WTC11 (cell line): ENCODE measurements around the gene HIBADH. TPM values are rescaled to one million over a fixed set of nuclear protein-coding genes. Genes with fewer than 3 reads are reported as not detected.

ENCODE experiments used
- ATAC-seq: fragments of 200-7000 bp; cut with Tn5 transposase; 2 replicates; pipeline ENCODE4 v1.10.0; 2021; ENCODE audit warnings: mild to moderate bottlenecking, moderate library complexity
- CTCF ChIA-PET: fragments of 300-600 bp; sonication (Branson Sonifier 250); formaldehyde crosslinking; loops from one replicate; lab custom pipeline; 2021; ENCODE audit warnings: antibody characterized with exemption; lab: Charles Lee
- POLR2A ChIA-PET: fragments of 350-600 bp; sonication (Branson Sonifier 250); formaldehyde crosslinking; loops from one replicate; lab custom pipeline; 2021; ENCODE audit warnings: antibody characterized with exemption; lab: Charles Lee
- DNase-seq: peaks from one replicate; pipeline ENCODE4 v3.0.0; 2021; ENCODE audit warnings: low spot score
- H3K27ac Mint-ChIP-seq: 2 replicates; pipeline ENCODE4 v1.8.0; 2021; ENCODE audit warnings: mixed read lengths
- H3K27me3 Mint-ChIP-seq: 2 replicates; pipeline ENCODE4 v1.8.0; 2021; ENCODE audit warnings: low read depth, mild to moderate bottlenecking, moderate library complexity, mixed read lengths
- H3K36me3 Mint-ChIP-seq: 2 replicates; pipeline ENCODE4 v1.8.0; 2021; ENCODE audit warnings: mixed read lengths
- H3K4me1 Mint-ChIP-seq: 2 replicates; pipeline ENCODE4 v1.8.0; 2022; ENCODE audit warnings: mixed read lengths
- H3K4me3 Mint-ChIP-seq: 2 replicates; pipeline ENCODE4 v1.8.0; 2021; ENCODE audit warnings: mild to moderate bottlenecking, moderate library complexity, mixed read lengths
- H3K9me3 Mint-ChIP-seq: 2 replicates; pipeline ENCODE4 v1.8.0; 2021; ENCODE audit warnings: mixed read lengths
- ELF4 ChIP-seq: sonication (generic); formaldehyde crosslinking; IDR thresholded peaks from 2 replicates; pipeline ENCODE4 v1.8.1; 2022; ENCODE audit warnings: low read depth, mild to moderate bottlenecking, moderate library complexity, missing genetic modification reagents
- ESRRA ChIP-seq: sonication (generic); formaldehyde crosslinking; IDR thresholded peaks from 2 replicates; pipeline ENCODE4 v1.8.1; 2022; ENCODE audit warnings: mild to moderate bottlenecking, missing genetic modification reagents, borderline replicate concordance
- FOXP1 ChIP-seq: sonication (generic); formaldehyde crosslinking; IDR thresholded peaks from 2 replicates; pipeline ENCODE4 v1.8.0; 2022; ENCODE audit warnings: missing genetic modification reagents, mild to moderate bottlenecking, moderate library complexity, borderline replicate concordance
- GTF2I ChIP-seq: fragments of 250-450 bp; sonication (Bioruptor Pico); conservative IDR thresholded peaks from 2 replicates; pipeline ENCODE4 v1.4.0; 2021; ENCODE audit warnings: mild to moderate bottlenecking
- IRF2 ChIP-seq: sonication (generic); formaldehyde crosslinking; IDR thresholded peaks from 2 replicates; pipeline ENCODE4 v1.8.0; 2022; ENCODE audit warnings: low read depth, missing genetic modification reagents, borderline replicate concordance
- JAZF1 ChIP-seq: fragments of 250-450 bp; sonication (Bioruptor Pico); IDR thresholded peaks from 2 replicates; pipeline ENCODE4 v1.9.0; 2021; ENCODE audit warnings: moderate library complexity, mild to moderate bottlenecking, inconsistent platforms
- KAT7 ChIP-seq: sonication (generic); formaldehyde crosslinking; IDR thresholded peaks from 2 replicates; pipeline ENCODE4 v1.8.1; 2023; ENCODE audit warnings: missing genetic modification reagents, mild to moderate bottlenecking, borderline replicate concordance
- MXD4 ChIP-seq: fragments of 250-450 bp; sonication (Bioruptor Pico); IDR thresholded peaks from 2 replicates; pipeline ENCODE4 v1.8.0; 2021; ENCODE audit warnings: mild to moderate bottlenecking, moderate library complexity, borderline replicate concordance
- NFE2L1 ChIP-seq: sonication (generic); formaldehyde crosslinking; IDR thresholded peaks from 2 replicates; pipeline ENCODE4 v1.8.1; 2023; ENCODE audit warnings: missing genetic modification reagents
- NR1H2 ChIP-seq: sonication (generic); formaldehyde crosslinking; IDR thresholded peaks from 2 replicates; pipeline ENCODE4 v1.9.0; 2021; ENCODE audit warnings: mild to moderate bottlenecking, moderate library complexity, missing genetic modification reagents
- NR3C1 ChIP-seq: sonication (generic); formaldehyde crosslinking; conservative IDR thresholded peaks from 2 replicates; pipeline ENCODE4 v1.8.1; 2023; ENCODE audit warnings: low read depth, mild to moderate bottlenecking, missing genetic modification reagents
- RELA ChIP-seq: sonication (generic); formaldehyde crosslinking; IDR thresholded peaks from 2 replicates; pipeline ENCODE4 v1.8.1; 2022; ENCODE audit warnings: missing genetic modification reagents, mild to moderate bottlenecking, borderline replicate concordance
- SMAD4 ChIP-seq: sonication (generic); formaldehyde crosslinking; IDR thresholded peaks from 2 replicates; pipeline ENCODE4 v1.8.0; 2022; ENCODE audit warnings: mild to moderate bottlenecking, missing genetic modification reagents
- SOX15 ChIP-seq: fragments of 250-450 bp; sonication (Bioruptor Pico); IDR thresholded peaks from 2 replicates; pipeline ENCODE4 v1.9.0; 2021; ENCODE audit warnings: mild to moderate bottlenecking
- SP1 ChIP-seq: sonication (generic); formaldehyde crosslinking; conservative IDR thresholded peaks from 2 replicates; pipeline ENCODE4 v1.8.1; 2022; ENCODE audit warnings: missing genetic modification reagents
- TCF7 ChIP-seq: sonication (generic); formaldehyde crosslinking; IDR thresholded peaks from 2 replicates; pipeline ENCODE4 v1.8.0; 2022; ENCODE audit warnings: mild to moderate bottlenecking, low read depth, missing genetic modification reagents, moderate library complexity
- TEAD4 ChIP-seq: sonication (generic); formaldehyde crosslinking; IDR thresholded peaks from 2 replicates; pipeline ENCODE4 v1.8.0; 2022; ENCODE audit warnings: mild to moderate bottlenecking, missing genetic modification reagents
- TP53 ChIP-seq: sonication (generic); formaldehyde crosslinking; IDR thresholded peaks from 2 replicates; pipeline ENCODE4 v1.8.1; 2023; ENCODE audit warnings: mild to moderate bottlenecking, missing genetic modification reagents
- ZNF138 ChIP-seq: sonication (generic); formaldehyde crosslinking; conservative IDR thresholded peaks from 2 replicates; pipeline ENCODE4 v1.8.1; 2022; ENCODE audit warnings: mild to moderate bottlenecking, moderate library complexity, missing genetic modification reagents
- ZNF219 ChIP-seq: sonication (generic); formaldehyde crosslinking; IDR thresholded peaks from 2 replicates; pipeline ENCODE4 v1.8.0; 2023; ENCODE audit warnings: missing genetic modification reagents, mild to moderate bottlenecking, borderline replicate concordance
- ZNF317 ChIP-seq: sonication (generic); formaldehyde crosslinking; IDR thresholded peaks from 2 replicates; pipeline ENCODE4 v1.8.1; 2023; ENCODE audit warnings: low read depth, mild to moderate bottlenecking, moderate library complexity, missing genetic modification reagents, borderline replicate concordance
- total RNA-seq: library from RNA; stranded (reverse); gene quantifications from 3 replicates; pipeline ENCODE4 v1.2.3, GENCODE V29; 2021
- TF ChIP-seq, protein P1 (sequence below): fragments of 250-450 bp; sonication (Bioruptor Pico); IDR thresholded peaks from 2 replicates; pipeline ENCODE4 v2.1.2; 2022; ENCODE audit warnings: mild to moderate bottlenecking, moderate library complexity
- TF ChIP-seq, protein P2 (sequence below): sonication (generic); formaldehyde crosslinking; IDR thresholded peaks from 2 replicates; pipeline ENCODE4 v1.8.1; 2022; ENCODE audit warnings: mild to moderate bottlenecking, moderate library complexity, missing genetic modification reagents
- TF ChIP-seq, protein P3 (sequence below): sonication (generic); formaldehyde crosslinking; IDR thresholded peaks from 2 replicates; pipeline ENCODE4 v1.8.0; 2022; ENCODE audit warnings: mild to moderate bottlenecking, missing genetic modification reagents
- TF ChIP-seq, protein P4 (sequence below): sonication (generic); formaldehyde crosslinking; conservative IDR thresholded peaks from 2 replicates; pipeline ENCODE4 v1.8.1; 2023; ENCODE audit warnings: mild to moderate bottlenecking, low read depth, missing genetic modification reagents, moderate library complexity
- TF ChIP-seq, protein P5 (sequence below): sonication (generic); formaldehyde crosslinking; IDR thresholded peaks from 2 replicates; pipeline ENCODE4 v1.8.1; 2022; ENCODE audit warnings: missing genetic modification reagents, borderline replicate concordance
- TF ChIP-seq, protein P6 (sequence below): fragments of 250-450 bp; sonication (Bioruptor Pico); IDR thresholded peaks from 2 replicates; pipeline ENCODE4 v1.9.0; 2021; ENCODE audit warnings: mild to moderate bottlenecking
- TF ChIP-seq, protein P7 (sequence below): fragments of 200-600 bp; IDR thresholded peaks from 2 replicates; pipeline ENCODE4 v1.8.0; 2022; ENCODE audit warnings: antibody characterized with exemption

HIBADH gene
- total RNA-seq, 1 experiment from 2014 or later: 27.9 TPM

DNA sequence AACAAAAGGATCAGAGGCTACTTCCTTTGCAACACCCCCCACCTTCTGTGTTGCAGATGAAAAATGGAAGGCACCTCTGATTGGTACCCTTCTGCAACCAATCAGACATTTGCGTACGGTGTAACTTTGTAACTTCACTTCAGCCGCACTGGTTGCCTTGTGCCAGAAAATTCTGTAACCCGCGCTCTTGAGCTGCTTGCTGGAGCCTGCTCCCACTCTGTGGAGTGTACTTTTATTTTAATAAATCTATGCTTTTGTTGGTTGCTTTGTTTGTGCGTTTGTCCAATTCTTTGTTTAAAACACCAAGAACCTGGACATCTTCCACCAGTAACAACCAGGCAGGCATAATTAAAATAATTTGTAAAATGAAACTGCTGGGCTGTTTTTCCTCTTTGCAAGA is 45.8 kb upstream of the HIBADH start (continued):
- TF ChIP-seq, protein P1, sequence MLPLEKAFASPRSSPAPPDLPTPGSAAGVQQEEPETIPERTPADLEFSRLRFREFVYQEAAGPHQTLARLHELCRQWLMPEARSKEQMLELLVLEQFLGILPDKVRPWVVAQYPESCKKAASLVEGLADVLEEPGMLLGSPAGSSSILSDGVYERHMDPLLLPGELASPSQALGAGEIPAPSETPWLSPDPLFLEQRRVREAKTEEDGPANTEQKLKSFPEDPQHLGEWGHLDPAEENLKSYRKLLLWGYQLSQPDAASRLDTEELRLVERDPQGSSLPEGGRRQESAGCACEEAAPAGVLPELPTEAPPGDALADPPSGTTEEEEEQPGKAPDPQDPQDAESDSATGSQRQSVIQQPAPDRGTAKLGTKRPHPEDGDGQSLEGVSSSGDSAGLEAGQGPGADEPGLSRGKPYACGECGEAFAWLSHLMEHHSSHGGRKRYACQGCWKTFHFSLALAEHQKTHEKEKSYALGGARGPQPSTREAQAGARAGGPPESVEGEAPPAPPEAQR (CRISPR knock-in tag): no peak
- TF ChIP-seq NFE2L1 (no peak), SOX15 (CRISPR knock-in tag) (no peak), NR3C1 (no peak), GTF2I (CRISPR knock-in tag) (no peak), FOXP1 (CRISPR knock-in tag) (no peak), SMAD4 (CRISPR knock-in tag) (no peak), TEAD4 (no peak), ZNF317 (CRISPR knock-in tag) (no peak)
- TF ChIP-seq, protein P2, sequence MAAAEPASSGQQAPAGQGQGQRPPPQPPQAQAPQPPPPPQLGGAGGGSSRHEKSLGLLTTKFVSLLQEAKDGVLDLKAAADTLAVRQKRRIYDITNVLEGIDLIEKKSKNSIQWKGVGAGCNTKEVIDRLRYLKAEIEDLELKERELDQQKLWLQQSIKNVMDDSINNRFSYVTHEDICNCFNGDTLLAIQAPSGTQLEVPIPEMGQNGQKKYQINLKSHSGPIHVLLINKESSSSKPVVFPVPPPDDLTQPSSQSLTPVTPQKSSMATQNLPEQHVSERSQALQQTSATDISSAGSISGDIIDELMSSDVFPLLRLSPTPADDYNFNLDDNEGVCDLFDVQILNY (CRISPR knock-in tag): no peak
- TF ChIP-seq, protein P3, sequence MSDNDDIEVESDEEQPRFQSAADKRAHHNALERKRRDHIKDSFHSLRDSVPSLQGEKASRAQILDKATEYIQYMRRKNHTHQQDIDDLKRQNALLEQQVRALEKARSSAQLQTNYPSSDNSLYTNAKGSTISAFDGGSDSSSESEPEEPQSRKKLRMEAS: no peak
- TF ChIP-seq, protein P4, sequence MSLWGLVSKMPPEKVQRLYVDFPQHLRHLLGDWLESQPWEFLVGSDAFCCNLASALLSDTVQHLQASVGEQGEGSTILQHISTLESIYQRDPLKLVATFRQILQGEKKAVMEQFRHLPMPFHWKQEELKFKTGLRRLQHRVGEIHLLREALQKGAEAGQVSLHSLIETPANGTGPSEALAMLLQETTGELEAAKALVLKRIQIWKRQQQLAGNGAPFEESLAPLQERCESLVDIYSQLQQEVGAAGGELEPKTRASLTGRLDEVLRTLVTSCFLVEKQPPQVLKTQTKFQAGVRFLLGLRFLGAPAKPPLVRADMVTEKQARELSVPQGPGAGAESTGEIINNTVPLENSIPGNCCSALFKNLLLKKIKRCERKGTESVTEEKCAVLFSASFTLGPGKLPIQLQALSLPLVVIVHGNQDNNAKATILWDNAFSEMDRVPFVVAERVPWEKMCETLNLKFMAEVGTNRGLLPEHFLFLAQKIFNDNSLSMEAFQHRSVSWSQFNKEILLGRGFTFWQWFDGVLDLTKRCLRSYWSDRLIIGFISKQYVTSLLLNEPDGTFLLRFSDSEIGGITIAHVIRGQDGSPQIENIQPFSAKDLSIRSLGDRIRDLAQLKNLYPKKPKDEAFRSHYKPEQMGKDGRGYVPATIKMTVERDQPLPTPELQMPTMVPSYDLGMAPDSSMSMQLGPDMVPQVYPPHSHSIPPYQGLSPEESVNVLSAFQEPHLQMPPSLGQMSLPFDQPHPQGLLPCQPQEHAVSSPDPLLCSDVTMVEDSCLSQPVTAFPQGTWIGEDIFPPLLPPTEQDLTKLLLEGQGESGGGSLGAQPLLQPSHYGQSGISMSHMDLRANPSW: no peak

DNA sequence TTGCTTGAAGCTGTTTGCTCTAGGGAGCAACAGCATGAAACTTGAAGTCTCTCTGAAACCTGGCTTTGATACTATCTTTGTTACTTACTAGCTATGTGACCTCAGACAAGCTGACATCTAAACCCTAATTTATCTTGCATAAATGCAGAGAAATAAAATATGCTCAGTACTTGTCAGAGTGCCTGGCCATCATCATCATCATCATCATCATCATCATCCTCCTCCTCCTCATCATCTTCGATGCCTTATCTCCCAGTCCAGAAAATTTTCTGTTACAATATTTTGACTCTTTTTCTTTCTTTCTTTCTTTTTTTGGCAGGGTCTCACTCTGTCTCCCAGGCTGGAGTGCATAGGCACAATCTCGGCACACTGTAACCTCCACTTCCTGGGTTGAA is 42.5 kb upstream of the HIBADH start:
- ChIA-PET CTCF (interaction anchor here (1.4 kb wide), 1 partner anchor 40 kb away, joined by 3 read pairs; no protein-coding TSS in a partner anchor), POLR2A (no interaction called here)
- no peaks in the 10 kb centered on the region for H3K27me3 Mint-ChIP-seq
- H3K4me3 Mint-ChIP-seq: no peak overlapping the region
- H3K9me3 Mint-ChIP-seq: 0 out of 2 replicates have a peak, but pooled peaks cover 4% of the 10 kb centered on the region
- no peaks in the 10 kb centered on the region for H3K36me3 Mint-ChIP-seq
- ATAC-seq (no peak), DNase-seq (no peak)
- no peak overlapping the region for H3K27ac Mint-ChIP-seq
- no peak for TF ChIP-seq IRF2 (CRISPR knock-in tag)
- TF ChIP-seq, protein P5, sequence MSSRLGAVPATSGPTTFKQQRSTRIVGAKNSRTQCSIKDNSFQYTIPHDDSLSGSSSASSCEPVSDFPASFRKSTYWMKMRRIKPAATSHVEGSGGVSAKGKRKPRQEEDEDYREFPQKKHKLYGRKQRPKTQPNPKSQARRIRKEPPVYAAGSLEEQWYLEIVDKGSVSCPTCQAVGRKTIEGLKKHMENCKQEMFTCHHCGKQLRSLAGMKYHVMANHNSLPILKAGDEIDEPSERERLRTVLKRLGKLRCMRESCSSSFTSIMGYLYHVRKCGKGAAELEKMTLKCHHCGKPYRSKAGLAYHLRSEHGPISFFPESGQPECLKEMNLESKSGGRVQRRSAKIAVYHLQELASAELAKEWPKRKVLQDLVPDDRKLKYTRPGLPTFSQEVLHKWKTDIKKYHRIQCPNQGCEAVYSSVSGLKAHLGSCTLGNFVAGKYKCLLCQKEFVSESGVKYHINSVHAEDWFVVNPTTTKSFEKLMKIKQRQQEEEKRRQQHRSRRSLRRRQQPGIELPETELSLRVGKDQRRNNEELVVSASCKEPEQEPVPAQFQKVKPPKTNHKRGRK (CRISPR knock-in tag): no peak
- TF ChIP-seq TP53: no peak
- no peak for TF ChIP-seq TCF7 (CRISPR knock-in tag)
- TF ChIP-seq SMAD4 (CRISPR knock-in tag): no peak
- no peak for TF ChIP-seq KAT7 (CRISPR knock-in tag)
- no peak for TF ChIP-seq ZNF219 (CRISPR knock-in tag)
- no peak for TF ChIP-seq NR1H2 (CRISPR knock-in tag)
- no peak for TF ChIP-seq JAZF1 (CRISPR knock-in tag)
- no peak for TF ChIP-seq ELF4 (CRISPR knock-in tag)
- no peak for TF ChIP-seq SP1
- TF ChIP-seq, protein P6, sequence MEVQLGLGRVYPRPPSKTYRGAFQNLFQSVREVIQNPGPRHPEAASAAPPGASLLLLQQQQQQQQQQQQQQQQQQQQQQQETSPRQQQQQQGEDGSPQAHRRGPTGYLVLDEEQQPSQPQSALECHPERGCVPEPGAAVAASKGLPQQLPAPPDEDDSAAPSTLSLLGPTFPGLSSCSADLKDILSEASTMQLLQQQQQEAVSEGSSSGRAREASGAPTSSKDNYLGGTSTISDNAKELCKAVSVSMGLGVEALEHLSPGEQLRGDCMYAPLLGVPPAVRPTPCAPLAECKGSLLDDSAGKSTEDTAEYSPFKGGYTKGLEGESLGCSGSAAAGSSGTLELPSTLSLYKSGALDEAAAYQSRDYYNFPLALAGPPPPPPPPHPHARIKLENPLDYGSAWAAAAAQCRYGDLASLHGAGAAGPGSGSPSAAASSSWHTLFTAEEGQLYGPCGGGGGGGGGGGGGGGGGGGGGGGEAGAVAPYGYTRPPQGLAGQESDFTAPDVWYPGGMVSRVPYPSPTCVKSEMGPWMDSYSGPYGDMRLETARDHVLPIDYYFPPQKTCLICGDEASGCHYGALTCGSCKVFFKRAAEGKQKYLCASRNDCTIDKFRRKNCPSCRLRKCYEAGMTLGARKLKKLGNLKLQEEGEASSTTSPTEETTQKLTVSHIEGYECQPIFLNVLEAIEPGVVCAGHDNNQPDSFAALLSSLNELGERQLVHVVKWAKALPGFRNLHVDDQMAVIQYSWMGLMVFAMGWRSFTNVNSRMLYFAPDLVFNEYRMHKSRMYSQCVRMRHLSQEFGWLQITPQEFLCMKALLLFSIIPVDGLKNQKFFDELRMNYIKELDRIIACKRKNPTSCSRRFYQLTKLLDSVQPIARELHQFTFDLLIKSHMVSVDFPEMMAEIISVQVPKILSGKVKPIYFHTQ (CRISPR knock-in tag): no peak
- TF ChIP-seq, protein P7, sequence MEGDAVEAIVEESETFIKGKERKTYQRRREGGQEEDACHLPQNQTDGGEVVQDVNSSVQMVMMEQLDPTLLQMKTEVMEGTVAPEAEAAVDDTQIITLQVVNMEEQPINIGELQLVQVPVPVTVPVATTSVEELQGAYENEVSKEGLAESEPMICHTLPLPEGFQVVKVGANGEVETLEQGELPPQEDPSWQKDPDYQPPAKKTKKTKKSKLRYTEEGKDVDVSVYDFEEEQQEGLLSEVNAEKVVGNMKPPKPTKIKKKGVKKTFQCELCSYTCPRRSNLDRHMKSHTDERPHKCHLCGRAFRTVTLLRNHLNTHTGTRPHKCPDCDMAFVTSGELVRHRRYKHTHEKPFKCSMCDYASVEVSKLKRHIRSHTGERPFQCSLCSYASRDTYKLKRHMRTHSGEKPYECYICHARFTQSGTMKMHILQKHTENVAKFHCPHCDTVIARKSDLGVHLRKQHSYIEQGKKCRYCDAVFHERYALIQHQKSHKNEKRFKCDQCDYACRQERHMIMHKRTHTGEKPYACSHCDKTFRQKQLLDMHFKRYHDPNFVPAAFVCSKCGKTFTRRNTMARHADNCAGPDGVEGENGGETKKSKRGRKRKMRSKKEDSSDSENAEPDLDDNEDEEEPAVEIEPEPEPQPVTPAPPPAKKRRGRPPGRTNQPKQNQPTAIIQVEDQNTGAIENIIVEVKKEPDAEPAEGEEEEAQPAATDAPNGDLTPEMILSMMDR: no peak
- TF ChIP-seq MXD4 (CRISPR knock-in tag): no peak
- no peak for TF ChIP-seq ESRRA (CRISPR knock-in tag)
- no peak for TF ChIP-seq RELA
- TF ChIP-seq ZNF138 (CRISPR knock-in tag): no peak
- no peak for TF ChIP-seq ZNF317 (CRISPR knock-in tag)
- H3K4me1 Mint-ChIP-seq: no peaks in the 10 kb centered on the region
